ENCODE measurements around the gene LTA.

LTA gene

GRCh38 chr6:31541658-31542521, 30.2 kb upstream of the LTA start, which contains the start of gene DDX39B:
Gene DDX39B, minus strand, starts transcription at chr6:31542003. Its CDS starts 1,471 bp downstream, at chr6:31540532.
- TF ChIP-seq CSRNP3 (CRISPR knock-in tag; IDR thresholded peaks at IDR 0.05) (no peak), ISL1 (CRISPR knock-in tag; IDR thresholded peaks at IDR 0.05) (no peak), PATZ1 (CRISPR knock-in tag; IDR thresholded peaks at IDR 0.05; ENCODE audit: borderline replicate concordance) (no peak), ZFP3 (CRISPR knock-in tag; IDR thresholded peaks at IDR 0.05) (peak; percentile 15; the same call in 1 of the 2 replicates)
- ATAC-seq, result peak; percentile 84

GRCh38 chr6:31543639-31544038, 28.4 kb upstream of the LTA start:
- TF ChIP-seq PPARA (CRISPR knock-in tag; IDR thresholded peaks at IDR 0.05; ENCODE audit: borderline replicate concordance), result no peak
- TF ChIP-seq PATZ1 (CRISPR knock-in tag; IDR thresholded peaks at IDR 0.05; ENCODE audit: borderline replicate concordance), result no peak
- TF ChIP-seq ARNTL (CRISPR knock-in tag; IDR thresholded peaks at IDR 0.05; ENCODE audit: borderline replicate concordance, low read depth), result no peak
- no peak for TF ChIP-seq BACH2 (CRISPR knock-in tag; IDR thresholded peaks at IDR 0.05; ENCODE audit: borderline replicate concordance)
- no peak for TF ChIP-seq SNAI2 (CRISPR knock-in tag; IDR thresholded peaks at IDR 0.05)
- ATAC-seq, result no peak

DNA sequence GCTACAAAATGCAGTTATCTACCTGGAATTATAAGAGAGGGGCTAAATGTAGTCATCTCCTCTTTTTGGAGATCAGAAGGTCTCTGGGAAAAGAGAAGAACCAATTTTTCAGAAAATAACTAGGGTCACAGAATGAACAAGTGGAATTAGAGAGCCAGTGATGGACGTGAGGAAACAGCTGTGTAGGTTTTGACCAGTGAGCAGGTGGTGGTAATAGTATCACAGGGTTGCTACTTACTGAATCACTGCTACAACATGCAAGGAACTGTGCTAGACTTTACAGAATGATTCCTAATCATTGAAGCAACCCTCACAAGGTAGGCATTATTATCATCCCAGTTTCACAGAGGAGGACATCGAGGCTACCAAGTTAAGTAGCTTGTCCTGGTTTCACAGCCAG, 27.4 kb upstream of the LTA start:
- no peak for ATAC-seq
- TF ChIP-seq, protein P1, sequence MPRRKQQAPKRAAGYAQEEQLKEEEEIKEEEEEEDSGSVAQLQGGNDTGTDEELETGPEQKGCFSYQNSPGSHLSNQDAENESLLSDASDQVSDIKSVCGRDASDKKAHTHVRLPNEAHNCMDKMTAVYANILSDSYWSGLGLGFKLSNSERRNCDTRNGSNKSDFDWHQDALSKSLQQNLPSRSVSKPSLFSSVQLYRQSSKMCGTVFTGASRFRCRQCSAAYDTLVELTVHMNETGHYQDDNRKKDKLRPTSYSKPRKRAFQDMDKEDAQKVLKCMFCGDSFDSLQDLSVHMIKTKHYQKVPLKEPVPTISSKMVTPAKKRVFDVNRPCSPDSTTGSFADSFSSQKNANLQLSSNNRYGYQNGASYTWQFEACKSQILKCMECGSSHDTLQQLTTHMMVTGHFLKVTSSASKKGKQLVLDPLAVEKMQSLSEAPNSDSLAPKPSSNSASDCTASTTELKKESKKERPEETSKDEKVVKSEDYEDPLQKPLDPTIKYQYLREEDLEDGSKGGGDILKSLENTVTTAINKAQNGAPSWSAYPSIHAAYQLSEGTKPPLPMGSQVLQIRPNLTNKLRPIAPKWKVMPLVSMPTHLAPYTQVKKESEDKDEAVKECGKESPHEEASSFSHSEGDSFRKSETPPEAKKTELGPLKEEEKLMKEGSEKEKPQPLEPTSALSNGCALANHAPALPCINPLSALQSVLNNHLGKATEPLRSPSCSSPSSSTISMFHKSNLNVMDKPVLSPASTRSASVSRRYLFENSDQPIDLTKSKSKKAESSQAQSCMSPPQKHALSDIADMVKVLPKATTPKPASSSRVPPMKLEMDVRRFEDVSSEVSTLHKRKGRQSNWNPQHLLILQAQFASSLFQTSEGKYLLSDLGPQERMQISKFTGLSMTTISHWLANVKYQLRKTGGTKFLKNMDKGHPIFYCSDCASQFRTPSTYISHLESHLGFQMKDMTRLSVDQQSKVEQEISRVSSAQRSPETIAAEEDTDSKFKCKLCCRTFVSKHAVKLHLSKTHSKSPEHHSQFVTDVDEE (CRISPR knock-in tag; IDR thresholded peaks at IDR 0.05), result no peak
- TF ChIP-seq POU6F1 (CRISPR knock-in tag; IDR thresholded peaks at IDR 0.05; ENCODE audit: borderline replicate concordance, low read depth), result no peak
- no peak for TF ChIP-seq ISL1 (CRISPR knock-in tag; IDR thresholded peaks at IDR 0.05)
- no peak for TF ChIP-seq TOX (CRISPR knock-in tag; IDR thresholded peaks at IDR 0.05; ENCODE audit: borderline replicate concordance)
- no peak for TF ChIP-seq CREB5 (CRISPR knock-in tag; IDR thresholded peaks at IDR 0.05; ENCODE audit: low read depth)
- TF ChIP-seq CSRNP3 (CRISPR knock-in tag; IDR thresholded peaks at IDR 0.05), result no peak
- TF ChIP-seq ZFP3 (CRISPR knock-in tag; IDR thresholded peaks at IDR 0.05), result no peak
- TF ChIP-seq ZFP30 (CRISPR knock-in tag; IDR thresholded peaks at IDR 0.05), result no peak
- TF ChIP-seq PPARA (CRISPR knock-in tag; IDR thresholded peaks at IDR 0.05; ENCODE audit: borderline replicate concordance), result no peak
- TF ChIP-seq ZNF70 (CRISPR knock-in tag; IDR thresholded peaks at IDR 0.05), result no peak
- TF ChIP-seq CSDC2 (CRISPR knock-in tag; IDR thresholded peaks at IDR 0.05), result no peak
- TF ChIP-seq ZNF565 (CRISPR knock-in tag; conservative IDR thresholded peaks at IDR 0.05; ENCODE audit: low read depth), result no peak
- no peak for TF ChIP-seq ARNTL (CRISPR knock-in tag; IDR thresholded peaks at IDR 0.05; ENCODE audit: borderline replicate concordance, low read depth)
- TF ChIP-seq RARB (CRISPR knock-in tag; IDR thresholded peaks at IDR 0.05), result no peak
- no peak for TF ChIP-seq ZNF8 (CRISPR knock-in tag; IDR thresholded peaks at IDR 0.05)
- TF ChIP-seq OSR1 (CRISPR knock-in tag; IDR thresholded peaks at IDR 0.05), result no peak
- TF ChIP-seq PATZ1 (CRISPR knock-in tag; IDR thresholded peaks at IDR 0.05; ENCODE audit: borderline replicate concordance), result no peak
- TF ChIP-seq TCF4 (CRISPR knock-in tag; IDR thresholded peaks at IDR 0.05; ENCODE audit: borderline replicate concordance), result no peak
- no peak for TF ChIP-seq ESRRG (CRISPR knock-in tag; IDR thresholded peaks at IDR 0.05)
- TF ChIP-seq ZC3H10 (CRISPR knock-in tag; IDR thresholded peaks at IDR 0.05), result no peak

All from SK-N-SH treated with all-trans-retinoic acid at 6 μM for 48 hours (cell line).